HTERT RPE-1 (cell line): Measurements from ENCODE around the gene SPINK5.
"Not testable (repeated sequence)": the region's sequence is repeated elsewhere in the genome, so short reads cannot be mapped to it uniquely, and the experiment has no call there.

Experiments
- in situ Hi-C: fragments of 300-500 bp; cut with MboI; formaldehyde crosslinking; loops from 4 replicates; pipeline ENCODE4 v1.14.3; 2020; ENCODE audit warnings: low sequenced_read_pairs

SPINK5 gene, protein sequence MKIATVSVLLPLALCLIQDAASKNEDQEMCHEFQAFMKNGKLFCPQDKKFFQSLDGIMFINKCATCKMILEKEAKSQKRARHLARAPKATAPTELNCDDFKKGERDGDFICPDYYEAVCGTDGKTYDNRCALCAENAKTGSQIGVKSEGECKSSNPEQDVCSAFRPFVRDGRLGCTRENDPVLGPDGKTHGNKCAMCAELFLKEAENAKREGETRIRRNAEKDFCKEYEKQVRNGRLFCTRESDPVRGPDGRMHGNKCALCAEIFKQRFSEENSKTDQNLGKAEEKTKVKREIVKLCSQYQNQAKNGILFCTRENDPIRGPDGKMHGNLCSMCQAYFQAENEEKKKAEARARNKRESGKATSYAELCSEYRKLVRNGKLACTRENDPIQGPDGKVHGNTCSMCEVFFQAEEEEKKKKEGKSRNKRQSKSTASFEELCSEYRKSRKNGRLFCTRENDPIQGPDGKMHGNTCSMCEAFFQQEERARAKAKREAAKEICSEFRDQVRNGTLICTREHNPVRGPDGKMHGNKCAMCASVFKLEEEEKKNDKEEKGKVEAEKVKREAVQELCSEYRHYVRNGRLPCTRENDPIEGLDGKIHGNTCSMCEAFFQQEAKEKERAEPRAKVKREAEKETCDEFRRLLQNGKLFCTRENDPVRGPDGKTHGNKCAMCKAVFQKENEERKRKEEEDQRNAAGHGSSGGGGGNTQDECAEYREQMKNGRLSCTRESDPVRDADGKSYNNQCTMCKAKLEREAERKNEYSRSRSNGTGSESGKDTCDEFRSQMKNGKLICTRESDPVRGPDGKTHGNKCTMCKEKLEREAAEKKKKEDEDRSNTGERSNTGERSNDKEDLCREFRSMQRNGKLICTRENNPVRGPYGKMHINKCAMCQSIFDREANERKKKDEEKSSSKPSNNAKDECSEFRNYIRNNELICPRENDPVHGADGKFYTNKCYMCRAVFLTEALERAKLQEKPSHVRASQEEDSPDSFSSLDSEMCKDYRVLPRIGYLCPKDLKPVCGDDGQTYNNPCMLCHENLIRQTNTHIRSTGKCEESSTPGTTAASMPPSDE

GRCh38 chr5:148063861-148064260 is at the start of gene SPINK5:
TSS of gene SPINK5 (plus strand) at chr5:148063980. CDS start at chr5:148064045, 65 bp downstream.
- in situ Hi-C loops, result no loop called here

- in situ Hi-C loops, result no loop called here
Measured at GRCh38 chr5:148014276-148014675, 49.5 kb upstream of the SPINK5 start.

DNA sequence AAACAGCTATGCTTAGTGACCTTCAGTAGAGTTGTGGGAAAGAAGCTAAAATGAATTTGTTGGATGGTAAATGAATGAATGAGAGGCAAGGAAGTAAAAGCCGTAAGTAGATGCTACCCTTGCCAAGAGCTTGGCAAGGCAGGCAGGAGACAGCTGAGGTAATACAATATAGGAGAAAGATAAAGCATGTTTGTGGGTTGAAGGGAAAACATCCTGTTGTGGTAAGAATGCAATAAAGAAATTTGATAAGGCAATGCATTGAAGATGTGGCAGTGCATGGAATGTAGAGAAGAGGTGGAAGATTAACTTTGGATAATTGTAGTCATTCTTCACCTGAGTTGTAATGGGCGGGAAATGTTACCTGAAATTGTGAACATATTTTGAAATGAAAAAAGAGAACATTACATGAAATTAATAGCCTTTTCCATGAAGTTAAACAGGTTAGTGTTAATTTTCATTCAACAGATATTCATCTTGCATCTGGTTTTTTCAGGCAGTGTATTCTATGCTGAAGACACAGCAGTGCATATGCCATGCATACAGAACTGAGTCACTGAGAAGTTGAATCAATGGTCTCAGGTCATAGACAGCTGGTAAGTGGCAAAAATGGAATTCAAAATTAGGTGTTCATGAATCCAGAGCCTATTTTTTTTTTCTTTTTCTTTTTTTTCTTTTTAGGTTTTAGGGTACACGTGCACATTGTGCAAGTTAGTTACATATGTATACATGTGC is 43.4 kb upstream of the SPINK5 start:
- in situ Hi-C loops, result no loop called here

- in situ Hi-C loops, result no loop called here
Measured at GRCh38 chr5:148027505-148027904, 36.3 kb upstream of the SPINK5 start.

- in situ Hi-C loops, result no loop called here
Measured at GRCh38 chr5:148029131-148029530, 34.6 kb upstream of the SPINK5 start.

DNA sequence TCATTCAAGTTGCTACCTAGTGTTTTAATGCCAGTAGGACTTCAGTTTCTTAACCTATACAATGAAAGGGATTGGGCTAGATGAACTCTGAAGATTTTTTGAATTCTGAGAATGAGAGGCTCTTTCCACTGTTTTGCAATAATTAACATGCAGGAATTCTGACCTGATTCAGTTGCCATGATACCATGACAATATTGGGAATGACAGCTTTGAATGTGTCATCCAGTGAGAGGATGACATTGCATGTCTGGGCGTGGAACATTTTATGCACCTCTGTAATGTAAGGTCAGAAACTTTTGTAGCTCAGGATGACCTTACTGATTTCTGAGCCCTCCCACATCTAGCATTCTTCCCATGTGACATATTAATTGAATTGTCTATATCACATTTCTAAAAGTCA is 30.6 kb upstream of the SPINK5 start:
- in situ Hi-C loops, result no loop called here

DNA sequence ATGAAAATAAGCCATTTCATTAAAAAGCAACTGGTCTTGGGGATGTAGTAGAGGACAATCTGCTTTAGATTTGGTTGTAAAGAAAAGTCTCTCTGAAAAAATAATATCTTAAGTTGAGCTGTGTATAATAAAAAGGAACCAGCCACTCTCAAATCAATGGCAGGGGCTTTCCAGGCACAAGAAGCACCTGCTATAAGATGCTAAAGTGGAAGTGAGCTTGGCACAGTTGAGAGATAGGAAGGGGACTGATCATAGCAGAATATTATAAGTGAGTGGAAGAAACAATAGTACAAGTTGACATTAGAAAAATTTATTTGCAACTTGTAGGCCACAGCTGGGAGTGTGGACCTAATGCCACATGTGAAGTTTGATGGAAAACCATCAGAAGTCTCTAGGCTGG is 28.1 kb upstream of the SPINK5 start:
- in situ Hi-C loops, result no loop called here

DNA sequence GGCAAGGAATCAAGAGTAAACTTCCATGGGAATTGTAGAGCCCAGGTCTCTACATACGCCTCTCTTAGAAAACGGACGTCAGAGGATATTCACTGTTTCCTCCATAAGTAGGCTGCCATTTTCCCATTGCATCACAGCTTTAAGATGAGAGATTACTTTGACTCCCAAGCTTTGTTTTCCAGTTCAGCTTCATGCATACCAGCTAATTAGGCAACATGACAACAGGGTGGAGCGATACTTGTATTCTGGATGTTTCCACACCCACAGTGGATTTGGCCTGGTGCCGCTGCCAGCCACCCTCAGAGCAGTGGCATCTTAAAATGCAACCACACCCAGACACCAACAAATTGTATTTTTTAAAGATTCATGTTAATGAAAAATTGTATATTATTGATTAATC is 20.9 kb upstream of the SPINK5 start:
- in situ Hi-C loops, result no loop called here

GRCh38 chr5:148043705-148044104 is 20.1 kb upstream of the SPINK5 start:
- in situ Hi-C loops, result no loop called here

GRCh38 chr5:148055160-148055559 is 8.6 kb upstream of the SPINK5 start:
- in situ Hi-C loops, result not testable (repeated sequence)

- in situ Hi-C loops, result no loop called here
Measured at GRCh38 chr5:148060309-148060708, 3.5 kb upstream of the SPINK5 start.

GRCh38 chr5:148060881-148061280 is 2.9 kb upstream of the SPINK5 start:
- in situ Hi-C loops, result no loop called here

DNA sequence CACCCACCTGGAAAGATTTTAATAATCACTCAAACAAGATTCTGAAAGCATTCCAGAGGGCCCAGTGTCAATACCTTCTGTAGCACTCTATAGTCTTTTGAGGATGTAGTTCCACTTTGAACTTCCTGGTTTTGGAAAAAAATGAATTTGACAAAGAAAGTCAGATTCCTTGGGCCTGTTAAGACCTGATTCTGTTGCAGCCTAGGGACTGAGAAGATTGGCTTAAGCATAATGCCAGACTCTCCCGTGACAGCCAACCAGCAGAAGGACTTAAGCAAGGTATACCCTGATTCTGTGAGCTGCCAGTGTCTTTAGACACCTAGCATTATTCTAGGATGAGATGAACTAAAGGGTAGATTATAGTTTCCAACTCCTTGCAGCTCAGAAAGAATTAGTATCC is 6.8 kb downstream of the SPINK5 start:
- in situ Hi-C loops, result no loop called here

DNA sequence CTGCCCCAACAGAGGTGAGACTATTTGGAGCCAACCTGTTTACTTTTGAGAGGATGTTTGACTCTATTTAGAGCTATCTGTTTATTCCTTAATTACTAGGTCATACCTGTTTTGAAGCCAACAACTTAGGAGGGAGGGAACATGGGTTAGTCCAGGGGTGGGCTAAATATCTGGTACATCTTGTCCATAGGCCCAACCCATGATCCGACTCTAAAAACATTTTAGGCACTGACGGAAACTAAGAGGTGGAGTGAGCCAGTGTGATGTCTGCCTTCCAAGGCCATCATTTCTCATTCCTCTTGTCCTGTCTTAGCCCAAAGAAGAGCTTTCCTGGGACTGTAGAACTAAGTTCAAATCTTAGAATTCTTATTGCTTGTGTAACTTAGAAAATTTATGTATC is 8.4 kb downstream of the SPINK5 start:
- in situ Hi-C loops, result no loop called here

DNA sequence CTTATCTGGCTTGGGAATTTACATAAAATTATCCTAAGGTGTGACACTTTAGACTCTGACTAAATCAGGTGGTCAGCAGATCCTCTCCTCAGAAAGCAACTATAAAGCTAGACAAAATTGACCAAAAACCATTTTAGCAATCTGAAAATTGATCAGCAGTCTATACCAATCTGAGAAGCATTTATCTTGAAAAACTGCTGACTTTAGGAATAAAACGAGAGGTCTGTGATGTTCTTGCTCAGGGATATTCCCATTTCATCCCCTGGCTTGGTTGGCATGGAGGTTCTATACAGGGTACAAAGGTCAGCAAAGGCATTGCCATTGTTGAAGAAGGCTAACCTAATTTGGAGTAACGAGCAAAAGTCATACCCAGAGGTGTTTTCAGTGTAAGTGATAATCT is 11.7 kb downstream of the SPINK5 start:
- in situ Hi-C loops, result no loop called here

GRCh38 chr5:148083203-148083602 is 19.4 kb downstream of the SPINK5 start:
- in situ Hi-C loops, result no loop called here

GRCh38 chr5:148084269-148084668 is 20.5 kb downstream of the SPINK5 start:
- in situ Hi-C loops, result no loop called here

DNA sequence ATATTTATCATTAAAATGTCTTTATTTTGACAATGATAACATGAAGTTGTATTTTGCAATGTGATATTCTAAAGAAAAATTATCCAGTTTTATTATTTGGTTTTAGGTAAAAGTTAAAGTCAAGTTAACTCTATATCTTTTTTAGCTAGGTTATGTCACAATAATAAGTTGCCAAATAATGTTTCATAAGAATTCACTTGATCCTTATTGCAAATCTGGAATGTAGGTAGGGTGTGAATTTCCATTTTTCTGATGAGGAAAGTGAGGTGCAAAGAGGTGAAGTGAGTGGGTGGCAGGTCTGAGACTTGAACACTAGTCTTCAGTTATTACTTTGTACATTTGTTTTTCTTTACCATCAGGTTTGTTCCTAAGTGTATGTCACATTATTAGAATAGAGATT is 21.5 kb downstream of the SPINK5 start:
- in situ Hi-C loops, result no loop called here

DNA sequence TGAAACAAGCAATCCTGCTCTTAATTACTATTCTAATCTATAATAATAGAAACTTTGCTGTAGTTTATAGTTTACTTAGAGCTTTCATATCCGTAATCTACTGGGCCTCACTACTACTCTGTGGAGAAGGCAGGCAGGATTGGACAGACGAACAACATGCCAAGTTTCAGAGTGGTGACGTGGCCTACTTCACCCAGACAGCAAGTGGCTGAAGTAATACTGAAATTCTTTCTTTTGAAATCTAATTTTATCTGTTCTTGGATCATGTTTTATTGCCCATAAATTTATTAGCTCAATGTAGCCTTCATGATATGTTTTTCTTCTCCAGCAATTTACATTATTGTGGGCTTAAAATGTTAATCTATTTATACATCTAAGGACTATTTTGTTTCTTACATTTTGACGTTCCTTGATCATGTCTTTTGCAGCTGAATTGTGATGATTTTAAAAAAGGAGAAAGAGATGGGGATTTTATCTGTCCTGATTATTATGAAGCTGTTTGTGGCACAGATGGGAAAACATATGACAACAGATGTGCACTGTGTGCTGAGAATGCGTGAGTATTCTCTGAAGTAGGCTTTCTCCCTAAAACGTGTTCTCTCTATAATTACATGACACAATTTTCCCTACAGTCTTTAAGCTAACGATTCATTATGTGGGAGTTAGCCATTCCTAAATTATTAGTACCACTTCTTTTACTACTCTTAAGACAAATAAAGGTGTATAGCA is 22.4 kb downstream of the SPINK5 start:
- in situ Hi-C loops, result no loop called here

GRCh38 chr5:148090146-148090772 is 26.5 kb downstream of the SPINK5 start:
- in situ Hi-C loops, result no loop called here
